Astrocyte (in vitro differentiated cells and primary cell): ENCODE data around the gene SYT2.

ENCODE experiments used
- CTCF ChIP-seq: IDR thresholded peaks from 2 replicates; pipeline ENCODE4 v1.5.1; 2011; ENCODE audit warnings: low read depth, mild to moderate bottlenecking, inconsistent platforms, low read length, moderate library complexity; ENCODE audit not compliant: insufficient read depth
- EZH2 ChIP-seq: IDR thresholded peaks from 2 replicates; pipeline ENCODE4 v1.6.1; 2012; ENCODE audit warnings: mild to moderate bottlenecking, low read length, inconsistent platforms; ENCODE audit not compliant: insufficient read depth

- no peak for TF ChIP-seq CTCF
- TF ChIP-seq EZH2, result no peak
Measured at GRCh38 chr1:202572867-202573266, 137.4 kb downstream of the SYT2 start.
